ENCODE data around the gene WDR3. TPM values are rescaled to one million over a fixed set of nuclear protein-coding genes. Genes with fewer than 3 reads are reported as not detected.
A peak's percentile ranks its signal among the peaks of the same experiment; 100 is the strongest.

The WDR3 gene
- total and polyA plus RNA-seq, 2 donors from 2014 or later = 3.6 to 20.9 TPM

- Histone ChIP-seq H3K9ac (ENCODE audit: low read length in 3 of 3) (peak overlapping the region; percentile 67 to 98 (median 75)), H3K9me3 (ENCODE audit: control insufficient read depth in 2 of 3, insufficient read depth in 1 of 3, low read length in 3 of 3) (no peaks in the 10 kb centered on the region), H3K36me3 (ENCODE audit: control insufficient read depth in 2 of 3, insufficient read depth in 3 of 3, low read length in 3 of 3) (no peaks in the 10 kb centered on the region), H3K4me1 (ENCODE audit: control insufficient read depth in 2 of 3, insufficient read depth in 2 of 3, low read depth in 1 of 3, low read length in 3 of 3) (peaks cover 0 to 10% (median 8%) of the 10 kb centered on the region in 3 donors), H3K4me3 (ENCODE audit: low read length in 3 of 3) (peak overlapping the region; percentile 88 to 99 (median 97)), H3K27ac (ENCODE audit: low read depth in 2 of 2, low read length in 2 of 2) (peak overlapping the region; percentile 63 to 85), H3K27me3 (ENCODE audit: control insufficient read depth, insufficient read depth, low read length) (no peaks in the 10 kb centered on the region)
- FAIRE-seq (no peak), DNase-seq (peak in 4 of 5 donors; percentile 63 to 85 (median 78))
- TF ChIP-seq CTCF (IDR thresholded peaks at IDR 0.05; ENCODE audit: borderline replicate concordance, extremely low read depth, insufficient read depth) = no peak
- intact Hi-C loops (cut with DNase I) = no loop called here
Measured at GRCh38 chr1:117928881-117929342, 627 bp upstream of the WDR3 start.

- Histone ChIP-seq H3K27me3 (ENCODE audit: control insufficient read depth, insufficient read depth, low read length) (no peaks in the 10 kb centered on the region), H3K4me1 (ENCODE audit: control insufficient read depth in 2 of 3, insufficient read depth in 2 of 3, low read depth in 1 of 3, low read length in 3 of 3) (peaks cover 0 to 10% (median 8%) of the 10 kb centered on the region in 3 donors), H3K9me3 (ENCODE audit: control insufficient read depth in 2 of 3, insufficient read depth in 1 of 3, low read length in 3 of 3) (no peaks in the 10 kb centered on the region), H3K9ac (ENCODE audit: low read length in 3 of 3) (peak overlapping the region; percentile 81 to 98 (median 84)), H3K27ac (ENCODE audit: low read depth in 2 of 2, low read length in 2 of 2) (peak overlapping the region in 1 of 2 donors; percentile 1), H3K4me3 (ENCODE audit: low read length in 3 of 3) (peak overlapping the region; percentile 88 to 99 (median 97)), H3K36me3 (ENCODE audit: control insufficient read depth in 2 of 3, insufficient read depth in 3 of 3, low read length in 3 of 3) (no peaks in the 10 kb centered on the region)
- FAIRE-seq (no peak), DNase-seq (no peak)
- TF ChIP-seq CTCF (IDR thresholded peaks at IDR 0.05; ENCODE audit: borderline replicate concordance, extremely low read depth, insufficient read depth) = no peak
- intact Hi-C loops (cut with DNase I) = no loop called here
Measured at GRCh38 chr1:117930173-117930447, 571 bp downstream of the WDR3 start.

GRCh38 chr1:117930484-117930883 lies 945 bp downstream of the WDR3 start:
- Histone ChIP-seq H3K4me1 (ENCODE audit: control insufficient read depth in 2 of 3, insufficient read depth in 2 of 3, low read depth in 1 of 3, low read length in 3 of 3) (peaks cover 0 to 10% (median 8%) of the 10 kb centered on the region in 3 donors), H3K27me3 (ENCODE audit: control insufficient read depth, insufficient read depth, low read length) (no peaks in the 10 kb centered on the region), H3K4me3 (ENCODE audit: low read length in 3 of 3) (peak overlapping the region; percentile 88 to 99 (median 97)), H3K36me3 (ENCODE audit: control insufficient read depth in 2 of 3, insufficient read depth in 3 of 3, low read length in 3 of 3) (no peaks in the 10 kb centered on the region), H3K9ac (ENCODE audit: low read length in 3 of 3) (peak overlapping the region; percentile 81 to 98 (median 84)), H3K9me3 (ENCODE audit: control insufficient read depth in 2 of 3, insufficient read depth in 1 of 3, low read length in 3 of 3) (no peaks in the 10 kb centered on the region), H3K27ac (ENCODE audit: low read depth in 2 of 2, low read length in 2 of 2) (no peak overlapping the region)
- FAIRE-seq = no peak
- intact Hi-C loops (cut with DNase I) = no loop called here
- TF ChIP-seq CTCF (IDR thresholded peaks at IDR 0.05; ENCODE audit: borderline replicate concordance, extremely low read depth, insufficient read depth) = no peak
- peak in 2 of 5 donors; percentile 9 to 19 for DNase-seq

- DNase-seq (no peak), FAIRE-seq (no peak)
- H3K27me3 ChIP-seq (ENCODE audit: control insufficient read depth, insufficient read depth, low read length) = no peaks in the 10 kb centered on the region
- H3K9ac ChIP-seq (ENCODE audit: low read length in 3 of 3) = no peak overlapping the region
- H3K4me1 ChIP-seq (ENCODE audit: control insufficient read depth in 2 of 3, insufficient read depth in 2 of 3, low read depth in 1 of 3, low read length in 3 of 3) = peaks cover 0 to 10% (median 8%) of the 10 kb centered on the region in 3 donors
- TF ChIP-seq CTCF (IDR thresholded peaks at IDR 0.05; ENCODE audit: borderline replicate concordance, extremely low read depth, insufficient read depth) = no peak
- no peaks in the 10 kb centered on the region for H3K9me3 ChIP-seq (ENCODE audit: control insufficient read depth in 2 of 3, insufficient read depth in 1 of 3, low read length in 3 of 3)
- H3K36me3 ChIP-seq (ENCODE audit: control insufficient read depth in 2 of 3, insufficient read depth in 3 of 3, low read length in 3 of 3) = peaks cover 0 to 5% (median 0%) of the 10 kb centered on the region in 3 donors
- H3K4me3 ChIP-seq (ENCODE audit: low read length in 3 of 3) = no peak overlapping the region
- no peak overlapping the region for H3K27ac ChIP-seq (ENCODE audit: low read depth in 2 of 2, low read length in 2 of 2)
- intact Hi-C loops (cut with DNase I) = no loop called here
Measured at GRCh38 chr1:117932576-117932975, 3.0 kb downstream of the WDR3 start.
